ENCODE measurements around the gene PAWR.

Gene PAWR

DNA sequence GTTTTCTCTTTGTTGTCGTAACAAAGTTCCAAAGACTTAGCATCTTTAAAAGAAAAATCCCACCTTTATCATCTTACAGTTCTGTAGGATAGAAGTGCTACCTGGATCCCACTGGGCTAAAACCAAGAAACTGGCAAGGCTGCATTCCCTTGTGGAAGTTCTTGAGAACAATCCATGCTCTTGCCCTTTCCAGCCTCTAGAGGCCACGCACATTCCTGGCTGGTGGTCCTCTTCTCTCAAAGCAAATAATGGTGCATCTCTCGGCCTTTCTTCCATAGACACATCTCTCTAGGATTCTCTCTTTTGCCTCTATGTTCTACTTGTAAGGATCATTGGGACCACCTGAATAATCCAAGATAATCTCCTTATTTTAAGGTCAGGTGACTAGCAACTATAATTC lies 8.2 kb upstream of the PAWR start:
- Histone ChIP-seq H3K9ac (ENCODE audit: low read length) (no peak overlapping the region), H3K4me1 (ENCODE audit: control insufficient read depth, insufficient read depth, low read length) (no peaks in the 10 kb centered on the region), H3K36me3 (ENCODE audit: control insufficient read depth, insufficient read depth, low read length) (no peaks in the 10 kb centered on the region), H3K4me3 (ENCODE audit: low read depth, low read length) (no peak overlapping the region), H3K9me3 (ENCODE audit: control insufficient read depth, insufficient read depth, low read depth, low read length) (no peaks in the 10 kb centered on the region), H3K27ac (ENCODE audit: low read depth, low read length) (no peak overlapping the region), H3K27me3 (ENCODE audit: control insufficient read depth, insufficient read depth, low read length) (no peaks in the 10 kb centered on the region)

DNA sequence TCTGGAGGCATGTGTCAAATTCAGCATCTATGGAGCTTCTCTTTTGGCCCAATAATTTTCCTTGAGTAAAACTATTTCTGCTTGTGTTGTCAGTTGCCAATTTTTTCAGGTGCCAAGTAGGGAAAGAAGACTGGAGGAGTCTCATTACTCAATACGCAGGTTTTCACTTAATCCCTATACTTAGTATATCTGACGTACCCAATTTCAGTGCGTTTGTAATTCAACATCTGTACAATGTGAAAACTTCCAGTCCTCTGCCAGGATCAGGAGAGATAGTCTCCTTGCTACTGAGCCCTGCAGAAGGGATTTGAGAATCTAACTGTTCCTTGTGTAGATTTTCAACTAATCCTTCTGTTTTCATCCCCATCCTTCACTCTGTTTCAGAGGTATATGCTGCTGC lies 5.7 kb upstream of the PAWR start:
- H3K9ac ChIP-seq (ENCODE audit: low read length) = no peak overlapping the region
- no peak overlapping the region for H3K4me3 ChIP-seq (ENCODE audit: low read depth, low read length)
- H3K27me3 ChIP-seq (ENCODE audit: control insufficient read depth, insufficient read depth, low read length) = no peaks in the 10 kb centered on the region
- no peak overlapping the region for H3K27ac ChIP-seq (ENCODE audit: low read depth, low read length)
- H3K4me1 ChIP-seq (ENCODE audit: control insufficient read depth, insufficient read depth, low read length) = peaks cover 17% of the 10 kb centered on the region
- H3K36me3 ChIP-seq (ENCODE audit: control insufficient read depth, insufficient read depth, low read length) = no peaks in the 10 kb centered on the region
- H3K9me3 ChIP-seq (ENCODE audit: control insufficient read depth, insufficient read depth, low read depth, low read length) = no peaks in the 10 kb centered on the region

DNA sequence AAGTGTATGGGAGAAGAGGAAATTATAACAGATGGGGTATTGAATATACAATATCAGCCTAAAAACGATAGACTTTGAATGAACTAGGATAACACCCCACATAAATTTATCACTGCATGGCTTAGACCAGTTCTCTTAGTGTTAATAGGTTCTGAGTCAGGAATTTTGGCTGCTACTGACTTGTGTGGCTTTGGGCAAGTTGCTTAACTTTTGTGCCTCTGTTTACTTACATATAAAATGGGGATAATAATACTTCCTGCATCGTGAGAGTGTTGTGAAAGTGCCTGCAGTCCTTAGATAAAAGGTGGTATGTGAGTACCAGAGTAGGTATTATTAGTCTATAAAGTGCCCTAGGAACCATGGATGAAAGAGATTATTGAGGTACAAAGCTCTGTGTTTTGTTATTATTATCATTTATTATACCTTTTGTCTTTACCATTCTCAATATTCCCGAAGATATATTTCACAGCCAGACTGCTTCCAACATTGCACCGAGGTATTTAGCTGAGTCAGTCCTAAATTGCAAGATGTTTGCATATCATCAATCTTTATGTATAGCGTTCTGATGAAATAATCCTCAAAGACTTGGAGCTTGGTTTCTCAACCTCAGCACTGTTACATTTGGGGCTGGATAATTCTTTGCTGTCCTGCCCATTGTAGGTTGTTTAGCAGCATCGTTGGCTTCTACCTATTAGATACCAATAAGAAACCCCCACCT lies 2.3 kb upstream of the PAWR start:
- no peak overlapping the region for H3K27ac ChIP-seq (ENCODE audit: low read depth, low read length)
- H3K9ac ChIP-seq (ENCODE audit: low read length) = peak overlapping the region; percentile 63
- H3K4me1 ChIP-seq (ENCODE audit: control insufficient read depth, insufficient read depth, low read length) = peaks cover 17% of the 10 kb centered on the region
- H3K36me3 ChIP-seq (ENCODE audit: control insufficient read depth, insufficient read depth, low read length) = no peaks in the 10 kb centered on the region
- no peaks in the 10 kb centered on the region for H3K9me3 ChIP-seq (ENCODE audit: control insufficient read depth, insufficient read depth, low read depth, low read length)
- peak overlapping the region; percentile 64 for H3K4me3 ChIP-seq (ENCODE audit: low read depth, low read length)
- H3K27me3 ChIP-seq (ENCODE audit: control insufficient read depth, insufficient read depth, low read length) = no peaks in the 10 kb centered on the region

DNA sequence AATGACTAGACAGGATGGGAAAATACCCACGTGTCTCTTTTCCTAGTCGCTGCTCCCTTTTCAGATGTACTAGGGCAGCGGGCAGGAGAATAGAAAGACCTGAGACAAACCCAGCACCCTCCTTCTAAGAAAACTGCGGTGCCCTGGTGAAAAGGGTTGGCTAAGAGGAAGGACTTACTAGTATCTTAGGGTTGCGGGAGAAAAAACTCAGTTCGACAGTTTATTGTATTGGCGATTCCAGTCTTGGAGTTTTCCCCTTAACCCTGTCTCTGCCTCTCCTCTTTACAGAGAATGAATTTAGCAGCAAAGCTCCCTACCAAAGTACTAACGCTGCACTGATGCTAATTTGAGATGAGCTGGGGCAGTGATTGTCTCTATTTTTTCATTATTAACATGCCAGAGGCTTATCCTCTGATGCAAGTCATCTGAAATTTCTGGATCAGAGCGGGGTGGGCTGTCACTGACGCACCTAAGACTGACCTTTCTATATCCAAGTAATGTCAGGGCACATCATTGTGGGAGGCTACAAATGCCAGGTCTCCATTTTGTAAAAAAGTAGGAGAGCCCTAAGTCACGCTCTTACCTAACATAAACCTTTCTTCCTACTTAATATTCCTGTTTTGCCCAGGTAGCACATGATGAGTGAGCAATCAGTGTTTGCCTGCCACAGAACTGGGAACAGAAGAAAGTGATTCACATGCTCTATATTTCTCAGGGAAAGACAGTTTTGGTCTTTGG lies 916 bp upstream of the PAWR start:
- Histone ChIP-seq H3K27ac (ENCODE audit: low read depth, low read length) (peak overlapping the region; percentile 10; the same call in 1 of the 2 replicates), H3K4me3 (ENCODE audit: low read depth, low read length) (peak overlapping the region; percentile 64), H3K36me3 (ENCODE audit: control insufficient read depth, insufficient read depth, low read length) (no peaks in the 10 kb centered on the region), H3K27me3 (ENCODE audit: control insufficient read depth, insufficient read depth, low read length) (no peaks in the 10 kb centered on the region), H3K4me1 (ENCODE audit: control insufficient read depth, insufficient read depth, low read length) (peaks cover 21% of the 10 kb centered on the region), H3K9me3 (ENCODE audit: control insufficient read depth, insufficient read depth, low read depth, low read length) (no peaks in the 10 kb centered on the region), H3K9ac (ENCODE audit: low read length) (peak overlapping the region; percentile 63)

DNA sequence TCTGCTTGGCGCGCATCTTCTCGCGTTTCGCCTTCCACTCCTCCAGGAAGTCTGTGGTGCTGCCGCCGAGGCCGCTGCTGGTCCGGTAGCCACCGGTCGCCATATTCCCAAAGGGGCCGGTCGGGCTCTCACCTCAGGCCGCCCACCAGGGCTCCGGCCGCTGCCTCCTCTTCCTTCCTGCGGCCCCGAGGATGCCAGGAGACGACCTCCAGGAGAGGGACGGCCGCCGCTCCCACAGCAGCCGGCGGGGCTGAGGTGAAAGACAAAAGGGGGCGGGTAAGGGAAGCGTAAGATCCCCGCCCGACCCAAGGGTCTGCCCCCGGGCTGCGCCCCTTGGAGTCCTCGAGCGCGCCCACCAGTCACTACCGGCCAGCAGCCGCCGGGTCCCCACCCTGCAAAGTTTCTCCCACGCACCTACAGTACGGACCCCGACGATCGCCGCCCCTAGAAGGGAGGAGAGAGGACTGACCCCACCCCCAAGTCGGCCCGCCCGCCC lies 574 bp downstream of the PAWR start:
- no peaks in the 10 kb centered on the region for H3K9me3 ChIP-seq (ENCODE audit: control insufficient read depth, insufficient read depth, low read depth, low read length)
- H3K27ac ChIP-seq (ENCODE audit: low read depth, low read length) = peak overlapping the region; percentile 92
- peak overlapping the region; percentile 80 for H3K9ac ChIP-seq (ENCODE audit: low read length)
- H3K4me3 ChIP-seq (ENCODE audit: low read depth, low read length) = peak overlapping the region; percentile 99
- no peaks in the 10 kb centered on the region for H3K36me3 ChIP-seq (ENCODE audit: control insufficient read depth, insufficient read depth, low read length)
- H3K4me1 ChIP-seq (ENCODE audit: control insufficient read depth, insufficient read depth, low read length) = peaks cover 34% of the 10 kb centered on the region
- H3K27me3 ChIP-seq (ENCODE audit: control insufficient read depth, insufficient read depth, low read length) = no peaks in the 10 kb centered on the region

DNA sequence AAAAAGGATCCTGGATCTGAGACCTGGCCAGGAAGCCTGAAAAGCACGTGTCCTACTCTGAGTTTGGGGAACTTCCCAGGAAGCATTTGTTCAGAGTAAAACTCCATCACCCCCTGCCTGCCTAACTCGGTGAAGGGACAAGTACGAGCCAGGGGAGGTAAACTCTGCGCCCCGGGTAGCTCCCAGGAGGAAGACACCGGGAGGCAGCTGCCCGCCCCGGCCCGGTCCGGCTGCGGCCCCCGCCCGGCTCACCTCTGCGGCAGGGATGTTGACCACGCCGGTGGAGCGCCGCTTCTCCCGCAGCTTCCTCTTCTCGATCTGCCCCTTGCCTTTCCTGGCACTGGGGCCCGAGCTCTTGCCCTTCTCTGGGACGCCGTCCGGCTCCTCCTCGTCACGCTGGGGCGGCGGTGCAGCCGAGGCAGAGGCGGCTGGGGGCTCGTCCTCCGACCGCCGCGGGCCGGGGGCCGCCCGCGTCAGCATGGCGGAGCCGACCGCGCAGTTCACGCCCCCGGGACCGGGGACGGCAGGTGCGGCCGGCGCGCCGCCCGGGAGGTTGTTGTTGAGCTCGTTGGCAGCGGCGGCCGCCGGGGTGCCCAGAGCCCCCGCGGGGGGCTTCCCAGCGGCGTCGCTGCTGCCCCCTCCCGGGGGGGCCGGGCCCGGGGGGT lies 1.2 kb downstream of the PAWR start:
- peaks cover 34% of the 10 kb centered on the region for H3K4me1 ChIP-seq (ENCODE audit: control insufficient read depth, insufficient read depth, low read length)
- H3K9ac ChIP-seq (ENCODE audit: low read length) = peak overlapping the region; percentile 80
- H3K4me3 ChIP-seq (ENCODE audit: low read depth, low read length) = peak overlapping the region; percentile 99
- no peaks in the 10 kb centered on the region for H3K27me3 ChIP-seq (ENCODE audit: control insufficient read depth, insufficient read depth, low read length)
- H3K9me3 ChIP-seq (ENCODE audit: control insufficient read depth, insufficient read depth, low read depth, low read length) = no peaks in the 10 kb centered on the region
- 0 out of 2 replicates have a peak, but pooled peaks cover 2% of the 10 kb centered on the region for H3K36me3 ChIP-seq (ENCODE audit: control insufficient read depth, insufficient read depth, low read length)
- peak overlapping the region; percentile 88 for H3K27ac ChIP-seq (ENCODE audit: low read depth, low read length)

DNA sequence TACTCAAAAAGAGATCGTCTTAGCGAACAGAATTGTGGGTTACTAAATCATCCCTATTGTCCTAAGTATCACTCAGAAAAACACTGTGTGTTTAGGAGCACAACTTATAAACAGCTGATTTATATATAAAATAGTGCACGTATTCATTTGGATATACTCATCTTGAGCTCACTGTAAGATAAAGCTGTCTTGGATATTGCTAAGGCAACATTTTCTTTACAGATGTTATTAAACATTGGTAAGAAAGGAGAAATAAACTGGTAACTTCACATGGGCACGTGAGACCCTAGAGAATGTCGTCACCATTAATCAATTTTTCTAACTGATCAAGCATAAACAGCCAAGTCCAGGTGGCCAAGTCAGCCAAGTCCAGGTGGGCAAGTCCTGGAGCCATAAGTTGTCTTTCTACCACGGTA lies 1.7 kb downstream of the PAWR start:
- H3K27ac ChIP-seq (ENCODE audit: low read depth, low read length) = peak overlapping the region; percentile 88; the same call in 1 of the 2 replicates
- no peaks in the 10 kb centered on the region for H3K27me3 ChIP-seq (ENCODE audit: control insufficient read depth, insufficient read depth, low read length)
- H3K9me3 ChIP-seq (ENCODE audit: control insufficient read depth, insufficient read depth, low read depth, low read length) = no peaks in the 10 kb centered on the region
- H3K4me3 ChIP-seq (ENCODE audit: low read depth, low read length) = peak overlapping the region; percentile 99
- H3K36me3 ChIP-seq (ENCODE audit: control insufficient read depth, insufficient read depth, low read length) = 0 out of 2 replicates have a peak, but pooled peaks cover 2% of the 10 kb centered on the region
- H3K9ac ChIP-seq (ENCODE audit: low read length) = peak overlapping the region; percentile 80
- peaks cover 34% of the 10 kb centered on the region for H3K4me1 ChIP-seq (ENCODE audit: control insufficient read depth, insufficient read depth, low read length)

DNA sequence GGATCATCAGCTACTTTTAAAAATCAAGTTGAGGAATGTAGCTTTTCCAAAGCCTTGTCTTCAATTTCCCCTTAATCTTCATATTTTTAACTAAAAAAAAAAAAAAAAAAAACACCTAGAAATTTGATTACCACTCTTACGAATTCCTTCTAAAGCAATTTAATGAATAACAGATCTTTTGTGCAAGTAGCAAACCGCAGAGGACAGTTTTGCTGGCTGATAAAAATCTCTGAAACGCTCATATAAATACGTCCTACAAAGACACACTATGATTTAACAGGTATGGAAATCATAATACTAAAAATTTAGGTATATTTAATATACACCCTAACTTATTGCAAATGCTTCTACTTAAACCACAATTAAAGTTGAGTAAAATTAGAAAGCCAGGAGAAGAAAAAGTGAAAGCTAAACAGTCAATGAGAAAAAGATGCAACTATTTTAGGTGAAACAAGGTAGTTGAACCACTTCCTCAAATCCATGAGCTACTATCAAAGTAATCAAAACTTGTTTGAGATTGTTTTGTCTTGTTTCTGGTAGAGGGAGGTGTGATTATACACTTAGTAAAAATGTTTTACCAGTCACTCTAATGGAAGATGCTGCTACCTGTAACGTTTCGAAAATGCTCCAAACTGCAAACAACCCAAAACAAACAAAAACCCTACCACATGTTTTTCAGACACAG lies 2.2 kb downstream of the PAWR start:
- Histone ChIP-seq H3K4me1 (ENCODE audit: control insufficient read depth, insufficient read depth, low read length) (peaks cover 34% of the 10 kb centered on the region), H3K27ac (ENCODE audit: low read depth, low read length) (no peak overlapping the region), H3K27me3 (ENCODE audit: control insufficient read depth, insufficient read depth, low read length) (no peaks in the 10 kb centered on the region), H3K4me3 (ENCODE audit: low read depth, low read length) (peak overlapping the region; percentile 99), H3K9ac (ENCODE audit: low read length) (peak overlapping the region; percentile 80), H3K36me3 (ENCODE audit: control insufficient read depth, insufficient read depth, low read length) (0 out of 2 replicates have a peak, but pooled peaks cover 2% of the 10 kb centered on the region), H3K9me3 (ENCODE audit: control insufficient read depth, insufficient read depth, low read depth, low read length) (no peaks in the 10 kb centered on the region)

DNA sequence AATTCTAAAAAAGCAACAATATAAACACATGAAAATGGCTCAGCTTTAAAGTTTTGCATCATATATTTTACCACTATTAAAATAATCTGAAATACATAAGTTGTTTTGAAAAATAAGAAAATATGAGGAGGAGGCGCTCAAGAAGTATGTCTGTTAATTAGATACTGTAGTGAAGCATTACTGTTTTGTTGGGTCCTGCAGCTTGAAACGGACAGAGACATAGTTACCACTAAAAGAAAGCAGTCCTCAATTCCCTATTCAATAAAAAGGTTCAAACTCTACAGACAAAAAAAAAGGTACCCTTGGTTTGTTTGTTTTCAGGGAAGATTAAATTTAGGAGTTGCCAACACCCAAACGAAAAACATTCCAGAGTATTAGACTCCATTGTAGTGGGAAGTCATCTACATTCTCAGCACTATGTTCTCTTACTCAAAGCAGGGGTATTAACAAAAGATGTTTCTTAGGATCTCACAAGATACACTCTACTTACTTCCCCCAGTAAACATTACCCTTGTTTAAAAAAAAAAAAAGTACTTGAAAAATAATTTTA lies 3.0 kb downstream of the PAWR start:
- Histone ChIP-seq H3K9me3 (ENCODE audit: control insufficient read depth, insufficient read depth, low read depth, low read length) (no peaks in the 10 kb centered on the region), H3K36me3 (ENCODE audit: control insufficient read depth, insufficient read depth, low read length) (0 out of 2 replicates have a peak, but pooled peaks cover 2% of the 10 kb centered on the region), H3K27me3 (ENCODE audit: control insufficient read depth, insufficient read depth, low read length) (no peaks in the 10 kb centered on the region), H3K4me1 (ENCODE audit: control insufficient read depth, insufficient read depth, low read length) (peaks cover 27% of the 10 kb centered on the region), H3K9ac (ENCODE audit: low read length) (no peak overlapping the region), H3K4me3 (ENCODE audit: low read depth, low read length) (peak overlapping the region; percentile 99), H3K27ac (ENCODE audit: low read depth, low read length) (no peak overlapping the region)

DNA sequence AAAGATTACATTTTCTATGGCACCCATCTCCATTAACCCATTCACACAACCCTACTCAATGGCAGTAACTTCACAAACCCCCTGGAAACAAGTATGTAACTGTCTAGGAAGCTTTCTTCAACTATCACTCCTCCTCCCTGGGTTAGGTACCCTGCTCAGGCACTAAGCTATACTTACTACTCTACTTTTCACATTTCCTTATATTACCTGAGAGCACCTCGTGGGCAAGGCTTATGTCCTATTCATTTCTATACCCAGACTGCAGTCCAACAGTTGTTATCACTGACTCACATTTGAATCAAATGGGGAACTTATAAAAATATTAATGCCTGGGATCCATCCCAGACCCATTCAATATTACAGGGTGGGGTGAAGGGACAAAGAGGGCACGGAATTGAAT lies 4.6 kb downstream of the PAWR start:
- no peak overlapping the region for H3K9ac ChIP-seq (ENCODE audit: low read length)
- peak overlapping the region; percentile 99 for H3K4me3 ChIP-seq (ENCODE audit: low read depth, low read length)
- H3K4me1 ChIP-seq (ENCODE audit: control insufficient read depth, insufficient read depth, low read length) = peaks cover 32% of the 10 kb centered on the region
- 0 out of 2 replicates have a peak, but pooled peaks cover 2% of the 10 kb centered on the region for H3K36me3 ChIP-seq (ENCODE audit: control insufficient read depth, insufficient read depth, low read length)
- no peaks in the 10 kb centered on the region for H3K27me3 ChIP-seq (ENCODE audit: control insufficient read depth, insufficient read depth, low read length)
- H3K27ac ChIP-seq (ENCODE audit: low read depth, low read length) = no peak overlapping the region
- H3K9me3 ChIP-seq (ENCODE audit: control insufficient read depth, insufficient read depth, low read depth, low read length) = no peaks in the 10 kb centered on the region

All from HUES6 (cell line).